K562 (cell line): Measurements from ENCODE around the gene ORC4.

Experiments
- HDGF ChIP-seq: fragments of 450-650 bp; IDR thresholded peaks from 2 replicates; pipeline ENCODE4 v1.6.1; 2016
- JUNB ChIP-seq: fragments of 450-650 bp; formaldehyde crosslinking; conservative IDR thresholded peaks from 2 replicates; pipeline ENCODE4 v1.4.0; 2020; ENCODE audit warnings: mild to moderate bottlenecking
- JUND ChIP-seq, 2 experiments: IDR thresholded peaks; 2 replicates in 1 of 2; 3 replicates in 1 of 2; pipeline ENCODE4 v1.6.1; 2011; ENCODE audit warnings: borderline replicate concordance in 2 of 2, low read depth in 2 of 2, low read length in 2 of 2, improper control_type of control experiment in 1 of 2, missing biosample characterization in 1 of 2, missing genetic modification characterization in 1 of 2, missing genetic modification reagents in 1 of 2
- KDM2B ChIP-seq: fragments of 250-450 bp; sonication (Bioruptor Pico); IDR thresholded peaks from 2 replicates; pipeline ENCODE4 v1.8.0; 2021; ENCODE audit warnings: mild to moderate bottlenecking, moderate library complexity
- MYBL2 ChIP-seq, 2 experiments: fragments of 450-650 bp in 1 of 2; sonication (generic) in 1 of 2; formaldehyde crosslinking in 1 of 2; IDR thresholded peaks; 2 replicates each; pipeline versions ENCODE4 v1.6.1 to v1.8.1; 2017 to 2022; ENCODE audit warnings: borderline replicate concordance in 1 of 2, inconsistent platforms in 1 of 2, low read depth in 1 of 2, mild to moderate bottlenecking in 1 of 2, missing genetic modification reagents in 1 of 2, moderate library complexity in 1 of 2
- PHF8 ChIP-seq: fragments of 200-600 bp; sonication (generic); IDR thresholded peaks from 2 replicates; pipeline ENCODE4 v1.6.1; 2012; ENCODE audit warnings: mixed run types, mild to moderate bottlenecking, inconsistent platforms, low read length, moderate library complexity, borderline replicate concordance
- POLR2AphosphoS5 ChIP-seq: IDR thresholded peaks from 2 replicates; pipeline ENCODE4 v1.6.1; 2011; ENCODE audit warnings: mild to moderate bottlenecking, low read depth, low read length, moderate library complexity; ENCODE audit not compliant: control insufficient read depth, insufficient read depth
- SMARCA5 ChIP-seq: fragments of 450-650 bp; IDR thresholded peaks from 2 replicates; pipeline ENCODE4 v1.6.1; 2016
- TBL1XR1 ChIP-seq, 2 experiments: IDR thresholded peaks; 2 replicates each; pipeline ENCODE4 v1.6.1; 2012; ENCODE audit warnings: improper control_type of control experiment in 2 of 2, low read length in 2 of 2, mild to moderate bottlenecking in 1 of 2
- ZNF133 ChIP-seq: fragments of 250-450 bp; sonication (Bioruptor Pico); IDR thresholded peaks from 2 replicates; pipeline ENCODE4 v1.4.0; 2020; ENCODE audit warnings: mild to moderate bottlenecking
- TF ChIP-seq, protein P1 (sequence below): fragments of 250-450 bp; sonication (Bioruptor Pico); IDR thresholded peaks from 2 replicates; pipeline ENCODE4 v1.8.0; 2022; ENCODE audit warnings: moderate library complexity, mild to moderate bottlenecking, inconsistent platforms
- TF ChIP-seq, protein P2 (sequence below), 2 experiments: fragments of 450-650 bp in 1 of 2; sonication (generic) in 1 of 2; formaldehyde crosslinking in 1 of 2; IDR thresholded peaks in 1 of 2; conservative IDR thresholded peaks in 1 of 2; 2 replicates each; pipeline versions ENCODE4 v1.6.1 to v1.8.1; 2016 to 2023; ENCODE audit warnings: mild to moderate bottlenecking in 2 of 2, moderate library complexity in 2 of 2, inconsistent platforms in 1 of 2, missing genetic modification reagents in 1 of 2
- TF ChIP-seq, protein P3 (sequence below): fragments of 450-650 bp; IDR thresholded peaks from 2 replicates; pipeline ENCODE4 v1.6.1; 2016

DNA sequence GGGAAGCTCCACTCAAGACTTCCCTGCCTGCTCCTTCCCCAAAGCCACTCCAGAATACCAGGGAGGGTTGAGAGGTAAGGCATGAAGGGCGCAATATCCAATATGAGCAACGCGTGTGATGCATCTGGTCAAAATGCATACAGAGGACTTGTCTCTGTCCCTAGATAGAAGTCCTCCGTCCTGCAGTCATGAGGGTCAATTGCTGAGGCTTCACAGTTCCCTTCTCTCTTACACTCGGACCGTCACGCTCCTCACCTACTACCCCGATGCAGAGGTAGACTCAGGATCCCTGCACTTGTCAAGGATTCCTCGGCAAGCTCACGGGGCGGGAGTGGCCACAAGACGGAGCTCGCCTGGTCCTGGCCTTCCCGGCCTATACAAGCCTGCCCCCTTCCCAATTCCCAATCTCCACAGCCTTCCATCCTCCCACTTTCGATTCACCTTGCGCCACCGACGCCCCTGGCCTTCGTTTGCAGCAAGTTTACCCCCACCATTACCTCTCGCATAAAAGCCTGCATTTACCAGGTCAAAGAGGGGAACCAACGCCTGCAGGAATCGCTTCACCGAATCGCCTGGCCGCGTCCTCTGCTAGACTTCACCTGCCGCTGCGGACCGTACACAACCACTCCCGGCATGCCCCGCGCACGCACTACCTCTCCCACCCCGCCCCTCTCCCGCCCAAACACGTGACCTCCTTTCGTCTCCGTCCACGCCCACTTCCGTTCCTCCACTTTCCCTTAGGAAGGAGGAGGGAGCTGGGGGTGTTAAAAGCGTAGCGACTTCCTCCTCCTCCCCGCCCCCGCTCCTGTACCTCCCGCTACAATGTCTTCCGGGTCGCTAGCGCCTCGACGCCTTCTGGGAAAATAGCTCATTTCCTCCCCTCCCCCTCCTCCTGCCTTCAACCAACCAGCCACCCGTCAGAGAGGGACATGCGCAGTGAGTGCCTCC lies at the start of gene ORC4:
- TF ChIP-seq KDM2B (no peak), MYBL2 (IDR thresholded peaks at IDR 0.05; ENCODE audit: low read depth) (no peak), MYBL2 (CRISPR knock-in tag; IDR thresholded peaks at IDR 0.05; ENCODE audit: borderline replicate concordance) (no peak), ZNF133 (CRISPR knock-in tag) (no peak), TBL1XR1 (IDR thresholded peaks at IDR 0.05; ENCODE audit: low read length in 2 of 2) (peak in 1 of 2 experiments; percentile 64; a peak in 1 of 4 replicates), PHF8 (peak; percentile 86), JUNB (no peak), SMARCA5 (peak; percentile 88), HDGF (no peak), POLR2AphosphoS5 (no peak; the same call in 1 of the 2 replicates), JUND (IDR thresholded peaks at IDR 0.05; ENCODE audit: borderline replicate concordance, low read depth, low read length) (peak; percentile 73), JUND (tag; IDR thresholded peaks at IDR 0.05; ENCODE audit: borderline replicate concordance, low read depth, low read length) (peak; percentile 10; the same call in 2 of the 3 replicates)
- TF ChIP-seq, protein P1, sequence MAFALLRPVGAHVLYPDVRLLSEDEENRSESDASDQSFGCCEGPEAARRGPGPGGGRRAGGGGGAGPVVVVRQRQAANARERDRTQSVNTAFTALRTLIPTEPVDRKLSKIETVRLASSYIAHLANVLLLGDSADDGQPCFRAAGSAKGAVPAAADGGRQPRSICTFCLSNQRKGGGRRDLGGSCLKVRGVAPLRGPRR (CRISPR knock-in tag): no peak
- TF ChIP-seq, protein P2, sequence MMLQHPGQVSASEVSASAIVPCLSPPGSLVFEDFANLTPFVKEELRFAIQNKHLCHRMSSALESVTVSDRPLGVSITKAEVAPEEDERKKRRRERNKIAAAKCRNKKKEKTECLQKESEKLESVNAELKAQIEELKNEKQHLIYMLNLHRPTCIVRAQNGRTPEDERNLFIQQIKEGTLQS (IDR thresholded peaks at IDR 0.05): no peak
- TF ChIP-seq, protein P2 (CRISPR knock-in tag; conservative IDR thresholded peaks at IDR 0.05): no peak
- TF ChIP-seq, protein P3, sequence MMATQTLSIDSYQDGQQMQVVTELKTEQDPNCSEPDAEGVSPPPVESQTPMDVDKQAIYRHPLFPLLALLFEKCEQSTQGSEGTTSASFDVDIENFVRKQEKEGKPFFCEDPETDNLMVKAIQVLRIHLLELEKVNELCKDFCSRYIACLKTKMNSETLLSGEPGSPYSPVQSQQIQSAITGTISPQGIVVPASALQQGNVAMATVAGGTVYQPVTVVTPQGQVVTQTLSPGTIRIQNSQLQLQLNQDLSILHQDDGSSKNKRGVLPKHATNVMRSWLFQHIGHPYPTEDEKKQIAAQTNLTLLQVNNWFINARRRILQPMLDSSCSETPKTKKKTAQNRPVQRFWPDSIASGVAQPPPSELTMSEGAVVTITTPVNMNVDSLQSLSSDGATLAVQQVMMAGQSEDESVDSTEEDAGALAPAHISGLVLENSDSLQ: peak; percentile 32; the same call in 1 of the 2 replicates
